ENCODE results near the gene PLA2G4A.
A peak's percentile ranks its signal among the peaks of the same experiment; 100 is the strongest.

Gene PLA2G4A

GRCh38 chr1:186925881-186926669 lies 97.3 kb downstream of the PLA2G4A start:
- no peak for DNase-seq

- no peak for DNase-seq
These were observed 99.1 kb downstream of the PLA2G4A start for GRCh38 chr1:186927884-186928283.

GRCh38 chr1:186930238-186930637 lies 101.5 kb downstream of the PLA2G4A start:
- no peak for DNase-seq

- DNase-seq = no peak
These were observed 108.4 kb downstream of the PLA2G4A start for GRCh38 chr1:186937016-186937670.

- DNase-seq = no peak
These were observed 115.3 kb downstream of the PLA2G4A start for GRCh38 chr1:186943891-186944686.

- DNase-seq = no peak
These were observed 116.4 kb downstream of the PLA2G4A start for GRCh38 chr1:186945146-186945545.

- DNase-seq = no peak
These were observed 119.8 kb downstream of the PLA2G4A start for GRCh38 chr1:186948535-186948934.

GRCh38 chr1:186949173-186949572 lies 120.4 kb downstream of the PLA2G4A start:
- DNase-seq = no peak

- DNase-seq = no peak
These were observed 121.8 kb downstream of the PLA2G4A start for GRCh38 chr1:186950547-186950946.

GRCh38 chr1:186953876-186954275 lies 125.1 kb downstream of the PLA2G4A start:
- DNase-seq = no peak

GRCh38 chr1:186957314-186957713 lies 128.6 kb downstream of the PLA2G4A start:
- peak; percentile 43 for DNase-seq

GRCh38 chr1:186958520-186958919 lies 129.8 kb downstream of the PLA2G4A start:
- no peak for DNase-seq

- DNase-seq = no peak
These were observed 132.1 kb downstream of the PLA2G4A start for GRCh38 chr1:186960861-186961260.

GRCh38 chr1:186965847-186966246 lies 137.1 kb downstream of the PLA2G4A start:
- DNase-seq = no peak

GRCh38 chr1:186966456-186966855 lies 137.7 kb downstream of the PLA2G4A start:
- no peak for DNase-seq

GRCh38 chr1:186967656-186968394 lies 139.1 kb downstream of the PLA2G4A start:
- DNase-seq = no peak

- DNase-seq = no peak
These were observed 146.0 kb downstream of the PLA2G4A start for GRCh38 chr1:186974774-186975181.

GRCh38 chr1:186975220-186975619 lies 146.5 kb downstream of the PLA2G4A start:
- no peak for DNase-seq

- no peak for DNase-seq
These were observed 148.0 kb downstream of the PLA2G4A start for GRCh38 chr1:186976700-186977099.

- DNase-seq = no peak
These were observed 148.7 kb downstream of the PLA2G4A start for GRCh38 chr1:186977266-186977957.

- peak; percentile 24 for DNase-seq
These were observed 150.1 kb downstream of the PLA2G4A start for GRCh38 chr1:186978596-186979556.
